ENCODE results near the gene MROH8.
A peak's percentile ranks its signal among the peaks of the same experiment; 100 is the strongest.

DNA sequence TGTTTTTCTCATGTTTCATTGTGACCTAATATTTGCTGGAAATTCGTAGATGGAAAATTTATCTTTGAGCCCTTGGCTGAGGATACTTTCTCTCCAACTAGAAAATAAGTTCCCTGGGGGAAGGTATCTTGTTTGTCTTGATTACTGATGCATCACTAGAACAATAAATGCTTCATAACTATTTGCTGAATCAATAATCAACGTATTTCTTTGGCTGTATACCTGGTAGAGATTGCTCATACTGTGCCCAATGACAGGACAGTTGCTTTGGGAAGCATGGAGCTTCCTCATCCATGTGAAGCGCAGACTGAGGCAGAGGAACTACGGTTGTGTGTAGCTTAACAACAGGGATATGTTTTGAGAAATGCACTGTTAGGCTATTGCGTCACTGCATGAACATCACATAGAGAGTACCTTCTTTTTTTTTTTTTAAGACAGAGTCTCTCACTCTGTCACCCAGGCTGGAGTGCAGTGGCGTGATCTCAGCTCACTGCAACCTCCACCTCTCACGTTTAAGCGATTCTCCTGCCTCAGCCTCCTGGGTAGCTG is 34.4 kb downstream of the MROH8 start:
- TF ChIP-seq, protein P1, sequence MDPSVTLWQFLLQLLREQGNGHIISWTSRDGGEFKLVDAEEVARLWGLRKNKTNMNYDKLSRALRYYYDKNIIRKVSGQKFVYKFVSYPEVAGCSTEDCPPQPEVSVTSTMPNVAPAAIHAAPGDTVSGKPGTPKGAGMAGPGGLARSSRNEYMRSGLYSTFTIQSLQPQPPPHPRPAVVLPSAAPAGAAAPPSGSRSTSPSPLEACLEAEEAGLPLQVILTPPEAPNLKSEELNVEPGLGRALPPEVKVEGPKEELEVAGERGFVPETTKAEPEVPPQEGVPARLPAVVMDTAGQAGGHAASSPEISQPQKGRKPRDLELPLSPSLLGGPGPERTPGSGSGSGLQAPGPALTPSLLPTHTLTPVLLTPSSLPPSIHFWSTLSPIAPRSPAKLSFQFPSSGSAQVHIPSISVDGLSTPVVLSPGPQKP (IDR thresholded peaks at IDR 0.05; ENCODE audit: low read depth, low read length): no peak
- no peak for TF ChIP-seq POLR2A (IDR thresholded peaks at IDR 0.05; ENCODE audit: low read length)
- TF ChIP-seq CEBPB (IDR thresholded peaks at IDR 0.05): 0 out of 4 replicates have a peak, but pooled peaks of 1 of the 2 experiments have one; percentile 35
- no peak for TF ChIP-seq CHD4 (IDR thresholded peaks at IDR 0.05; ENCODE audit: borderline replicate concordance)
- no peak for TF ChIP-seq KDM1A (IDR thresholded peaks at IDR 0.05; ENCODE audit: low read depth)
- no peak for TF ChIP-seq RAD21 (conservative IDR thresholded peaks at IDR 0.05 in 1 of 2, IDR thresholded peaks at IDR 0.05 in 1 of 2)
- TF ChIP-seq MAFK (IDR thresholded peaks at IDR 0.05; ENCODE audit: partially characterized antibody): no peak
- no peak for TF ChIP-seq NR3C1 (IDR thresholded peaks at IDR 0.05)
- TF ChIP-seq HOXB5 (CRISPR knock-in tag; IDR thresholded peaks at IDR 0.05): no peak
- no peak for TF ChIP-seq RCOR1 (IDR thresholded peaks at IDR 0.05; ENCODE audit: low read depth, low read length)
- TF ChIP-seq, protein P2, sequence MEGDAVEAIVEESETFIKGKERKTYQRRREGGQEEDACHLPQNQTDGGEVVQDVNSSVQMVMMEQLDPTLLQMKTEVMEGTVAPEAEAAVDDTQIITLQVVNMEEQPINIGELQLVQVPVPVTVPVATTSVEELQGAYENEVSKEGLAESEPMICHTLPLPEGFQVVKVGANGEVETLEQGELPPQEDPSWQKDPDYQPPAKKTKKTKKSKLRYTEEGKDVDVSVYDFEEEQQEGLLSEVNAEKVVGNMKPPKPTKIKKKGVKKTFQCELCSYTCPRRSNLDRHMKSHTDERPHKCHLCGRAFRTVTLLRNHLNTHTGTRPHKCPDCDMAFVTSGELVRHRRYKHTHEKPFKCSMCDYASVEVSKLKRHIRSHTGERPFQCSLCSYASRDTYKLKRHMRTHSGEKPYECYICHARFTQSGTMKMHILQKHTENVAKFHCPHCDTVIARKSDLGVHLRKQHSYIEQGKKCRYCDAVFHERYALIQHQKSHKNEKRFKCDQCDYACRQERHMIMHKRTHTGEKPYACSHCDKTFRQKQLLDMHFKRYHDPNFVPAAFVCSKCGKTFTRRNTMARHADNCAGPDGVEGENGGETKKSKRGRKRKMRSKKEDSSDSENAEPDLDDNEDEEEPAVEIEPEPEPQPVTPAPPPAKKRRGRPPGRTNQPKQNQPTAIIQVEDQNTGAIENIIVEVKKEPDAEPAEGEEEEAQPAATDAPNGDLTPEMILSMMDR (IDR thresholded peaks at IDR 0.05): no peak
- TF ChIP-seq CHD2 (IDR thresholded peaks at IDR 0.05; ENCODE audit: low read length, partially characterized antibody): no peak
- TF ChIP-seq, protein P3, sequence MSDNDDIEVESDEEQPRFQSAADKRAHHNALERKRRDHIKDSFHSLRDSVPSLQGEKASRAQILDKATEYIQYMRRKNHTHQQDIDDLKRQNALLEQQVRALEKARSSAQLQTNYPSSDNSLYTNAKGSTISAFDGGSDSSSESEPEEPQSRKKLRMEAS (IDR thresholded peaks at IDR 0.05): no peak
